SK-N-SH (cell line): ENCODE measurements around the gene KRTAP2-3.

Experiments
- FOXM1 ChIP-seq: IDR thresholded peaks from 2 replicates; pipeline ENCODE4 v1.4.0; 2012; ENCODE audit warnings: low read depth, mild to moderate bottlenecking
- MEF2A ChIP-seq: IDR thresholded peaks from 2 replicates; pipeline ENCODE4 v1.4.0; 2012; ENCODE audit warnings: low read depth, borderline replicate concordance
- POLR2AphosphoS5 ChIP-seq: IDR thresholded peaks from 2 replicates; pipeline ENCODE4 v1.6.1; 2012; ENCODE audit warnings: low read depth, low read length
- TCF12 ChIP-seq: IDR thresholded peaks from 2 replicates; pipeline ENCODE4 v1.4.0; 2012
- TF ChIP-seq, protein P1 (sequence below): IDR thresholded peaks from 2 replicates; pipeline ENCODE4 v1.4.0; 2012; ENCODE audit warnings: low read depth, borderline replicate concordance

- TF ChIP-seq POLR2AphosphoS5 (no peak), TCF12 (no peak), FOXM1 (no peak), MEF2A (no peak)
- TF ChIP-seq, protein P1, sequence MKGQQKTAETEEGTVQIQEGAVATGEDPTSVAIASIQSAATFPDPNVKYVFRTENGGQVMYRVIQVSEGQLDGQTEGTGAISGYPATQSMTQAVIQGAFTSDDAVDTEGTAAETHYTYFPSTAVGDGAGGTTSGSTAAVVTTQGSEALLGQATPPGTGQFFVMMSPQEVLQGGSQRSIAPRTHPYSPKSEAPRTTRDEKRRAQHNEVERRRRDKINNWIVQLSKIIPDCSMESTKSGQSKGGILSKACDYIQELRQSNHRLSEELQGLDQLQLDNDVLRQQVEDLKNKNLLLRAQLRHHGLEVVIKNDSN: no peak
Measured at GRCh38 chr17:41010441-41010840, 49.5 kb downstream of the KRTAP2-3 start.
